Adipocyte (in vitro differentiated cells): Measurements from ENCODE around the gene EXOSC5.
"Not testable (repeated sequence)": the region's sequence is repeated elsewhere in the genome, so short reads cannot be mapped to it uniquely, and the experiment has no call there.

Experiments
- DNase-seq: peaks from one replicate; pipeline ENCODE4 v3.0.0-alpha.2; 2015; ENCODE audit warnings: low read depth
- H3K27me3 ChIP-seq: replicated peaks from 2 replicates; pipeline ENCODE4 v1.7.0; 2013; ENCODE audit warnings: mild to moderate bottlenecking, low read length, moderate library complexity; ENCODE audit not compliant: control insufficient read depth, insufficient read depth
- H3K36me3 ChIP-seq: 2 replicates; pipeline ENCODE4 v1.7.0; 2013; ENCODE audit warnings: low read length, mild to moderate bottlenecking, moderate library complexity; ENCODE audit not compliant: control insufficient read depth, insufficient read depth, severe bottlenecking
- H3K4me1 ChIP-seq: 2 replicates; pipeline ENCODE4 v1.7.0; 2013; ENCODE audit warnings: mild to moderate bottlenecking, low read length, moderate library complexity; ENCODE audit not compliant: control insufficient read depth, insufficient read depth
- H3K4me3 ChIP-seq: 2 replicates; pipeline ENCODE4 v1.7.0; 2013; ENCODE audit warnings: mild to moderate bottlenecking, low read length, moderate library complexity
- H3K9ac ChIP-seq: 2 replicates; pipeline ENCODE4 v1.7.0; 2013; ENCODE audit warnings: mild to moderate bottlenecking, low read length, moderate library complexity
- H3K9me3 ChIP-seq: 2 replicates; pipeline ENCODE4 v1.7.0; 2013; ENCODE audit warnings: mild to moderate bottlenecking, low read length, moderate library complexity; ENCODE audit not compliant: control insufficient read depth

EXOSC5 gene

DNA sequence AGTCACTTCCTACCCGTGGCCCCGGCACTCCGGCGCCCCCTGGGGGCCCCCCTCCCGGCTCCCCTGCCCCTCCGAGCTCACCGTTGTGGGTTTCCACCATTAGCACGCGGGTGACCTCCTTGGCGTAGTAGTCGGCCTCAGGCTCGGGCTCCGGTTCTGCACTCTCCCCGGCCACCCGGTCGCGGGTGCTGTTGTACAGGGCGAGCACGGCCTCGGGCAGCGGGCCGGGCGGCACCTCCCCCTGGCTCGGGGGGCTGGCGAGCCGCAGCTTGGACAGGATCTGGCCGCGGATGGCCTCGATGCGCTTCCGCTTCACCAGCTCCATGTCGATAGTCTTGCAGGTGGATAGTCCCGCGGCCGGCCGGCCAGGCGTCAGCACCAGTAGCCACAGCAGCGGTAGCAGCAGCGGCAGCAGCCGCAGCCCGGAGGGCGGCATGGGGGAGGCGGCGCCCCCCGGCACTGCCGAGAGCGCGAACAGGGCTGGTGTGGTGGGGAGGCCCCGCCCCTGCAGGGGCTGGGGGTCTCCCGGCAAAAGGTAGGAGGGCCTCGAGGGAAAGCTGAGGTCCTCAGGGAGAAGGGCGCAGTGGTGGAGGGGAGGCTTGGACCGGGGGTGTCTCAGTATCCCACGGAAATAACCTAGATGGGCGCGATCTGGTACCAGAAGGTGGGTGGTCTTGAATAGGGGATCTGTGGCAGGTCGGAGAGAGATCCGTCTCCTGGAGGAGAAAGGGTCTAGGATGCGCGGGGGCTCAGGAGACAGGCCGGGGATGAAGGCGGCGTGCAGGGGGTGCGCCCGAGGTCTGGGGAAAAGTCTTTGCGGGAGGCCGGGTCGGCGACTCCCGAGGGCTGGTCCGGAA, 44.3 kb downstream of the EXOSC5 start:
- no peaks in the 10 kb centered on the region for H3K27me3 ChIP-seq

GRCh38 chr19:41352279-41352608, 44.9 kb downstream of the EXOSC5 start:
- Histone ChIP-seq H3K9me3 (no peaks in the 10 kb centered on the region), H3K36me3 (no peaks in the 10 kb centered on the region), H3K4me3 (peak overlapping the region; percentile 91), H3K9ac (peak overlapping the region; percentile 87), H3K4me1 (peaks cover 14% of the 10 kb centered on the region), H3K27me3 (no peaks in the 10 kb centered on the region)
- no peak for DNase-seq

More for the DNA sequence above, 44.3 kb downstream of the EXOSC5 start:
- peak; percentile 79 for DNase-seq
- Histone ChIP-seq H3K9me3 (no peaks in the 10 kb centered on the region), H3K4me1 (peaks cover 14% of the 10 kb centered on the region), H3K4me3 (peak overlapping the region; percentile 91), H3K9ac (peak overlapping the region; percentile 87), H3K36me3 (no peaks in the 10 kb centered on the region)

GRCh38 chr19:41351339-41352245, 45.6 kb downstream of the EXOSC5 start:
- H3K4me3 ChIP-seq: peak overlapping the region; percentile 91
- peaks cover 14% of the 10 kb centered on the region for H3K4me1 ChIP-seq
- H3K9me3 ChIP-seq: no peaks in the 10 kb centered on the region
- H3K36me3 ChIP-seq: no peaks in the 10 kb centered on the region
- H3K9ac ChIP-seq: peak overlapping the region; percentile 87
- peak; percentile 79 for DNase-seq
- no peaks in the 10 kb centered on the region for H3K27me3 ChIP-seq

- Histone ChIP-seq H3K9ac (peak overlapping the region; percentile 87), H3K36me3 (no peaks in the 10 kb centered on the region), H3K27me3 (no peaks in the 10 kb centered on the region), H3K4me3 (peak overlapping the region; percentile 91), H3K4me1 (peaks cover 14% of the 10 kb centered on the region), H3K9me3 (no peaks in the 10 kb centered on the region)
- DNase-seq: peak; percentile 32
These were observed 46.3 kb downstream of the EXOSC5 start for GRCh38 chr19:41350735-41351338.

- not testable (repeated sequence) for H3K9me3 ChIP-seq, H3K4me3 ChIP-seq, H3K36me3 ChIP-seq, DNase-seq, H3K9ac ChIP-seq, H3K27me3 ChIP-seq
- H3K4me1 ChIP-seq: peaks cover 12% of the 10 kb centered on the region
These were observed 50.2 kb downstream of the EXOSC5 start for GRCh38 chr19:41346916-41347315.

DNA sequence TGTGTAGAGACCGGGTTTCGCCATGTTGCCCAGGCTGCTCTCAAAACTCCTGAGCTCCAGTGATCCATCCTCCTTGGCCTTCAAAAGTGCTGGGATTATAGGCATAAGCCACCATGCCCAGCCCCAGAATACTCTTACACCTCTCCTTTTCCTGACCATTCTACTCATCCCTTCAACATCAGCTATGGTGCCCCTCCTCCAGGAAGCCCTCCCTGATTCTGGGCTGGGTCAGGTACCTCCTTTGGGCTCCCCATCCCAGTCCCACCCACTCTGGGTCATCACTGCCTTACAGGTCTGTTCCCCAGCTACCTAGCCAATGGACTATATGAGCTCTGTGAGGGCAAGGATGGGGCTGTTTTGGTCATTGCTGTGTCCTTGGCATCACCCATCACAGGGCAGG, 53.0 kb downstream of the EXOSC5 start:
- DNase-seq: no peak
- Histone ChIP-seq H3K9me3 (no peaks in the 10 kb centered on the region), H3K9ac (no peak overlapping the region), H3K36me3 (peaks cover 18% of the 10 kb centered on the region), H3K4me3 (no peak overlapping the region), H3K4me1 (no peaks in the 10 kb centered on the region), H3K27me3 (no peaks in the 10 kb centered on the region)

DNA sequence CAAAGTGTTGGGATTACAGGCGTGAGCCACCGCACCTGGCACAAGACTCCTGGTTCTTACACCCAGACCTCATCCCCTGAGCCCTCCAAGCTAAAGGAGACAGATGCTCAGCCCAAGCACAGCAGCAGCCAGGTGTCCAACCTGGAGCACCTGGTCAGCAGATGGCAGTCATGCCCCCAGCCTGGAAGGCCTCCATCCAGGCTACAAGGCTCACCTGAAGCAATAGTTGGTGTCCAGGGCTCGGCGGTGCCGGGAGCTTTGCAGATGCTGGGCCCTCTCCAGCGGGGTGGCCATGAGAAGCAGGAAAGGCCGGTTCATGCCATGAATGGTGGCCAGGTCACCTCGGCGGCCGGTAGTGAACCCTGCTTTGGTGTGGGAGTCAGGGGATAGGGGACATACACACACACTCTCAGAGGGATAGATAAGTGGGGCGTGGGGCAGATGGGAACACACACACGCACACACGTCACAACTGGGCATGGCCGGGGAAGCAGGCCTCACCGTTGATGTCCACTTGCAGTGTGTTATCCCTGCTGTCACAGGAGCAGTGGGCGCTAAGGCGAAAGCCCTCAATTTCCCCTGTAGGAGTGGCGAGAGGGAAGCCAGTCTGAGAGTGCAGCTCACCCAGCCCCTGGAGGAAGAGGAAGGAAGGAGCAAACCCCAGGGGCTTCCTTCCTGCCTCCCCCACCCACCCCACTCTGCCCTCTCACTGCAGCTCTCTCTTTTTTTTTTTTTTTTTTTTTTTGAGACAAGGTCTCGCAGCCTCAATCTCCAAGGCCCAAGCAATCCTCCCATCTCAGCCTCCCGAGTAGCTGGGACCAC, 55.3 kb downstream of the EXOSC5 start:
- Histone ChIP-seq H3K27me3 (no peaks in the 10 kb centered on the region), H3K9me3 (no peaks in the 10 kb centered on the region), H3K36me3 (peaks cover 18% of the 10 kb centered on the region), H3K9ac (no peak overlapping the region), H3K4me3 (no peak overlapping the region), H3K4me1 (no peaks in the 10 kb centered on the region)
- DNase-seq: no peak

GRCh38 chr19:41339936-41340335, 57.2 kb downstream of the EXOSC5 start:
- DNase-seq: no peak

More at GRCh38 chr19:41339936-41340335, 57.2 kb downstream of the EXOSC5 start:
- Histone ChIP-seq H3K4me1 (no peaks in the 10 kb centered on the region), H3K4me3 (no peak overlapping the region), H3K27me3 (no peaks in the 10 kb centered on the region), H3K36me3 (peaks cover 18% of the 10 kb centered on the region), H3K9ac (no peak overlapping the region), H3K9me3 (no peaks in the 10 kb centered on the region)
